ENCODE data around the gene METTL13.

The METTL13 gene

DNA sequence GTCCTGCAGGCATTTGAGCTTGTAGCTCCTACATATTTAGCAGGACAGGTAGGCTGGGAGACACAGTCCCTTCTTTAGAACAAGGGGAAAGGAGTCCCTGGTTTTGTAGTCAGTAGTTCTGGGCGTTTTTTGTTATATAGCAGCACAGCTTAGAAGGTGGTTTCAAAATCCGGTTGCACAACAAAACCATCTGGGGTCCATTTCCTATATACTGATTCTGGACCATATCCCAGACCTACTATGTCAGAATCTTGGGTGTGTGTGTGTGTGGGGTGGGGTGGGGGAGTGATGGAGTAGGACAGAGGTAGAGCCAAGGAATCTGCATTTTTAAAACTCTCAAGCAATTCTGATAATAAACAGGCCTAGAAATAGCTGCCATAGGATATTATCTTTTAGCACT lies 21.6 kb downstream of the METTL13 start:
- DNase-seq (ENCODE audit: low spot score), result no peak

DNA sequence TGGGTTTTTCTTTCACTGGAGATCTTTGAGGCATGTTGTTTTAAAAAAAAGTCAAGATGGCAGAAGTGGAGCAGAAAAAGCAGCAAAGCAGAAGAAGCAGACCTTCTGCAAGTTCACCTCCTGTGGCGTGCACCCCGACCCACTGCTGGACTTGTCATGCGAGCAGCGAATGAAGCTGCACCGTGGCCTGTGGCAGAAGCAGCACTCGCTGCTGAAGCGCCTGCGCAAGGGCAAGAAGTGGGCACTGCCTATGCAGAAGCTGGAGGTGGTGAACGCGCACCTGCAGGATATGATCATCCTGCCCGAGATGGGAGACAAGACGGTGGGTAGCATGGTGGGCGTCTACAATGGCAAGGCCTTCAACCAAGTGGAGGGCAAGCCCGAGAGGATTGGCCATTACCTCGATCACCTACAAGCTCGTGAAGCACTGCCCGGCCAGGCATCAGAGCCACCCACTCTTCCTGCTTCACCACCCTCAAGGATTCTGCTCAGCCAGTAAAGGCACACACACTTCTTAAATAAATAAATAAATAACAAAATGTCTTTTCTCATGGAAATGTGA lies 22.1 kb downstream of the METTL13 start:
- DNase-seq (ENCODE audit: low spot score), result no peak

DNA sequence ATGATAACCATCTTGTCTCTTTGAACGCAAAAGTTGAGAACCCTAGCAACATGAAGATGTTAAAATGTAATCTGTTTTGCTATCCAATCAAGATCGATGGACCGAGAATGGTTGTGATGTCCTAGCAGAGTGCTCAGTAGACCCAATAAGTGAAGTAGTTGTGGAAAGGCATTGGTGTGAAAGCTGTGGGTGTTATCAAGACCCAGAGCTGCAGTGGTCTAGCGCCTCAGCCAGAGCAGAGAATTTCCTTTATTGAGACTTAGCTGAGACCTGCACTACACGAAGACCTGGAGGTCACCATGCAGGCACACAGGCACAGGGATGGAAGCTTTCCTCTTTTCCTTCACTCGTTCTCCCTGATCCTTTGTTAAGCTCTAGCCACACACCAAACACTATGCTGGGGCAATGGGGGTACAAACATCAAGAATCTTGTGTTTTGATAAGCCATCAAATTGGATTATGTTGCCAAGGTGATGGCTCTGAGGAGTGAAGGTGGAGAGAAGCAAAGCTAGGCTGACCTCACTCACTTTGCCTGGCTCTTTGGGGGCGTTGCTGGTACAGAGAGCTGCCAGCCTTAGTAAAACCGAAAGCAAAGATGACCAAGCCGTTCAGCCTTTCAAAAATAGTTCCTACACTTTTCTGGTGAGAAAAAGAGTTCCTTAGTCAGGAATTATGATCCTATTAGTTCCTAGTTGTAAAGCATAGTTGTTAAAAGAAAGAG lies 24.1 kb downstream of the METTL13 start:
- peak; percentile 40 for DNase-seq (ENCODE audit: low spot score)

DNA sequence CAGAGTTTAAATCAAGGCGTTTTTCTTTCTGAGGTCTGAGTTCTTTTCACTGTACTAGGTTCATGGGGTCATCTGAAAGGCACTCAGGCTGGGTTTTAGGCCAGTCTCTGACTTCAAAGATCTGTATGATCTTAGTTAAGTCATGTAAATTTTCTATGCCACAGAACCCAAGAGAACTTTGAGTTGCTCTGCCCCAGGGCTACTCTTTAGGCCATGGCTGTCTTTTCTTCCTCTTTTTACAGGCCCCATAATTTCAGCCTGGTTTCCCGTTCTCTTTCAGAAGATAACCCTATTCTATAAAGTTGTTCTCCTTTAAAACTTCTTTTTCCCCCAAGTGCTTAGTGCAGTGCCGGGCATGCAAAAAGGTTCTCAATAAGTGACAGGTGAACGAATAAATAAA lies 26.1 kb downstream of the METTL13 start:
- no peak for DNase-seq (ENCODE audit: low spot score)

DNA sequence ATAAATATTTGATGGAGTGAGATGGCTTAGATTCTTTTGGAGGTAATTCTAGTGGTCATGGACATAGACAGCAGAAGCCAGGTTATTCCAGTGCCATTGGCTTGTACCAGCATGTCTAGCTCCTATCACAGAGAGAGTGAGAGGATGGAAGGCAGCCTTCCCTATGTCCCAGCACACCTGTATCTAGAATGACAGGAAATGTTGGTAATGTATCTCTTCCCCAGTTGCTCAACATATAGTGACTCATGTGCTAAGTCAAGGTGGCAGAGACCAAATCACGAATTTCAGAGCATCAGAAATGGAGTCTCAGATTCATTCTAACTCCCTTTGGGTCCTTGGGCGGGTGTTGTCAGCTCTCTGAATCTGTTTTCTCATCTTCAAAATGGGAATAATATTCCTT lies 28.4 kb downstream of the METTL13 start:
- DNase-seq (ENCODE audit: low spot score), result no peak

DNA sequence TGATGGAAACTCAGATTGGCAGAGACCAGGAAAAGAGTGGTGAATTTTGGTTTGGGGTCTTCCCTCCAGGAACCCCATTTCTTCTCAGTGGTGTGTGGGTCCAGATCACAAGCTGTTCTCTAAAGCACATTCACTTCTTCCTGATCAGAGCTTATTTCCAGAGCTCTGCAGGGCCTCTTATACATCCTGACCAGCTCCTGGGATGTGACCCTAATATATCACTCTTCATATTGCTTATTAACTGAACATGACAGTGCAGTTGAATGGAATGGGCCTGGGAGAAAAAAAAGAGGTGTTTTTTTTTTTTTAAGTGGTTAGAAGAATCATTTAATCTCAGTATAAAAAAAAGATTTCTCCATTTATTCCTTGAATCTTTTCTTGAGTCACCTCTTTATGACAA lies 30.2 kb downstream of the METTL13 start:
- DNase-seq (ENCODE audit: low spot score), result no peak

DNA sequence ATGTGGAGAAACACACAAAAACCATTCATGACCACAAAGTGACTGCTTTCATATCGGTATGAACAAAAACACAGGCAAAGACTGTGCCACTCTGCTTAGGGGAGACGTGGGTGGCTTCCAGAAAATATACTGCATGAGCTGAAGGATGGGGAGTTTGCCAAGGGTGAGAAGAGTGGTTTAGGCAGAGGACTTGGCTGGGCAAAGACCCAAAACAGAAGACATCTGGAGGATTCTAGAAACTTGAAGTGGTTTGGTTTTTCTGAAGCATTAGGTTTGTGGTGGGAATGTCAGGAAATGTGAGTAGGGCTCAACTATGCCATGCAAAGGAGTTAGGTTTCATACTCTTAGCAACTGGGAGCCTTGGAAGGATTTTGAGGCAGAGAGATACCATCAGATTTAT lies 33.2 kb downstream of the METTL13 start:
- DNase-seq (ENCODE audit: low spot score), result no peak

DNA sequence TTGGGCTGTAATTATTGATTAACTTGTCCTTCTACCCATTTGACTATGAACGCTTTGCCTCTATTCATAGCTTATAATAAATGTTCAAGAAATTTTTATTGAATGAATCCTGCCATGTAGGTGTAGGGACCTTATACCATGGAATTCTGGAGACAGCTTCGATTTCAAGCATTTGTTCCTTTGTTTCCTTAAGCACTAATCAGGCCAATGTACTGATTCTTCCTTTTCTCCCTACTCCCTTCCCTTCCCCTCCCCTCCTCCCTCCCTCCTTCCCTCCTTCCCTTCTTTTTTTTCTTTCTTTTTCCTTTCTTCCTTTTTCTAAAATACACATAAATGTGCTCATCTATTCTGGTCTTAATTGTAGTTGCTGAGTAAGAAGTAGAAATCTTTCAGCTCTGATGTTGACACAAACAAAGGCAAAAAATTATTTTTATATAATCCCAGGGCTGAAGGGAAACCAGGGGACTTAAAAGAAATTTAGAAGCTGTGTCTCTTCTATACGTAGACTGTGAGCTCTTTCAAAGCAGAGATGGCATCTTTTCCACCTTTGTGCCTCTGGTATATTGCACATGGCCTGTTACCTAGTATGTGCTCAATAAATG lies 34.9 kb downstream of the METTL13 start:
- no peak for DNase-seq (ENCODE audit: low spot score)

DNA sequence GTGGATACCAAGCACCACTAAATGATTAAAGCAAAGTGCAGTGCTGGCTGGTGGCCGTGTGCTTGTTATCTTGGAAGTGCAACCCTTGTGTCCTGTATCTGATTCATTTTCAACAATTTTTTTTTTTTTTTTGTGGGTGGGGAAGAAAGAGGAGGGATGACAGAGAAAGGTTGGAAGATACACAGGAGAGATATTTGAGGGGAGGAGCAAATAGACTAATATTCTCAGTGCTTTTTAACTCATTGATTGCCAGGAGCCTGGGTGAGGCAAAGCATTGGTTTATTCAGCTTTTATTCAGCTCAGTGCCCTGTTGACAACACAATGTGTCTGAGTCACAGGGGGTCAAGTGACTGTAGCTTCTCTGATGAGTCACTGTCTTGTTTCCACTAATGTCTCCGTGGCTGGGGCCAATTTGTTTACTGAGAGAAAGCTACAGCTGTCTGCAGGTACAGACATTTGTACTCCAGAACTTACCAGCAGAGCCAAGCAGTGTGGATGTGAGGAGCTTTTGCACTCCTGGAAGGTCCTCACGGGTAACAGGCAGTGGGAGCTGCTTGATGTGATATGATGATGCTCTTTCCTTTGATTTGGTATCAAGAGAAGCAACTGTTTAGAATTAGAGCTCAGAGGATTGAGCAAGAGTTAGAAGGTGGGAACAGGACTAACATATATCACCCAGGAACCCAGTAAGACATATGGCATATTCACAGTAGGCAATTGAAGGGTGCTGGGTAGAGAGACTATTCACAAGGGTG lies 36.2 kb downstream of the METTL13 start:
- peak; percentile 47 for DNase-seq (ENCODE audit: low spot score)

DNA sequence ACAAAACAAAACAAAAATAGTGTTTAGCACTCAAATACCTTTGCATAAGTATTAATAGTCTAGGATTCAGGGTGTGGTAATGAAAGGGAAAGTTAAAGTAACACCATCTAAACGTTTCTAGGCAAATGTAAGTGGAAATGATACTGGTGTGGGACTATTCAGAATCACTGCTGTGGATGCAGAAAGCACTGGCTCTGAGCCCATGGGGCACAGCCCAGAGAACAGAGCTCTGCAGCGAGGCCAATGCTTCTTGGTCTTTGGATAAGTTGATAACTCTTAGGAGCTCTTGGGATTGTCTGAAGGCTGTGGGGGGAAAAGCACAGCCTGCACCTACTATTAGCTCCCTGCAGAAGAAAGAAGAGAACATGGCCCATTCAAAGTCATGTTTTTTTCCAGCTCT lies 38.5 kb downstream of the METTL13 start:
- peak; percentile 58 for DNase-seq (ENCODE audit: low spot score)

DNA sequence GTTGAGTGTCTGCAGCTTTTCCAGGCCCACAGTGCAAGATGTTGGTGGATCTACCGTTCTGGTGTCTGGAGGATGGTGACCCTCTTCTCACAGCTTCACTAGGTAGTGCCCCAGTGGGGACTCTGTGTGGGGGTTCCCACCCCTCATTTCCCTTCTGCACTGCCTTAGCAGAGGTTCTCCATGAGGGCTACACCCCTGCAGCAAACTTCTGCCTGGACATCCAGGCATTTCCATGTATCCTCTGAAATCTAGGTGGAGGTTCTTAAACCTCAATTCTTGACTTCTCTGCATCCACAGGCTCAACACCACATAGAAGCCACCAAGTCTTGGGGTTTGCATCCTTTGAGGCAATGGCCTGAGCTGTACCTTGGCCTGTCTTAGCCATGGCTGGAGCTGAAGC lies 45.5 kb downstream of the METTL13 start:
- DNase-seq (ENCODE audit: low spot score), result no peak

DNA sequence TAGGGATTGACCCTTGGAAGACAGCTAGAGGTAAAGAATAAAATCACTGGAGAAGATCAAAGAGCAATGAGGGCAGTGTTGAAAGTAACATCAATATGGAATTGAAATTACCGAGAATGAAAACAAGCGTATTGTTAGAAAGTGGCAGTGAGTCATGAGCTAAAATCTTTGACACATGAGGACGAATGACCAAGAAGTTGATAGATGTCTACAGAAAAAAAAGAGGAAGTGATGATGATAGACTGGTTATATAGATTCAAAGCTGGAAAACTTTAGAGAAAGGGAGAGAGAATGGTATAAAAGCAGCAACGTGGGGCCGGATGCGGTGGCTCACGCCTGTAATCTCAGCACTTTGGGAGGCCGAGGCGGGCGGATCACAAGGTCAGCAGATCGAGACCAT lies 47.3 kb downstream of the METTL13 start:
- DNase-seq (ENCODE audit: low spot score), result no peak

DNA sequence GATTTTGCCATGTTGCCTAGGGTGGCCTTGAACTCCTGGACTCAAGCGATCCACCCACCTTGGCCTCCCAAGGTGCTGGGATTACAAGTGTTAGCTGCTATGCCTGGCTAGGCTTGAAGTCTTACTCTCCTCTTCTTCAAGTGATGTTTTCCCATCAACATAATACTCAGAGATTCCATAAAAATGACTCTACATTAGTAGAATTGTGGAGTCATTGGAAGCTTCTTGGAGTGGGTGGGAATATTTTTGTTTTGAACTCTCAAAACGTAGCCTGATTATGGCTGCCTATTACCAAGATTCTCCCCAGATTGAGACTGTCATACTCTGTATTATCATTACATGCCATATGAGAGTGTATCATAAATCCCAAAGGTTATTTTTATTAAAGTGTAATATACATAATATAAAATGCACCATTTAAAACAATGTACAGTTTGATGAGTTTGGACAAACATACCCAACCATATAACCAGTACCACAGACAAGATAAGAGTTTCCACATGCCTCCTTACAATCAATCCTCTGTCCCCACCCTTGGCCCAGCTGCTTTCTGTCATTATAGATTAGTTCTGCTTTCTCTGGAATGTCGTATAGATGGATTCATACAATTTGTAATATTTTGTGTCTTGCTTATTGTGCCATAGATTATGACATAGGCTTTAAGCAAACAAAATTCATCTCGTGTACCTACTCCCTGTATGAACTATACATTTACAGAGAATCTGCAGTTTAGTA lies 51.8 kb downstream of the METTL13 start:
- no peak for DNase-seq (ENCODE audit: low spot score)

DNA sequence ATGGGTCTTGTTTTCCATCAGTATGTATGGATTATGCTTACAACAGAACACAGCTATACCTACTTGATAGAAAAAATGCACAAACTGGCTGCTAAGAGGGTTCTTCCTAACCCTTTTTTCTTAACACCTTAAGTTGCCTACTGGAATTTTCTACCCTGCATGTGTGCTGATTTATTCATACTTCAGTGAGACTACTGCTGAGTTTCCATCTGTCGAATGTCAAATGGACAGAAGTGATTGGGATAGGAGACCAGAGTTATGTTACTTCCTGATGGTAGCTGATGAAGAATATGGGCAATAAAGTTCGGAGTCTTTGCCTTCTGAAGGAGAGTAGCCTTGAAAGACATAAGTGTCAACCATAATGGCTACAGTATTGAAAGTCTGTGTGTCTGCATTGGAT lies 53.4 kb downstream of the METTL13 start:
- DNase-seq (ENCODE audit: low spot score), result no peak

DNA sequence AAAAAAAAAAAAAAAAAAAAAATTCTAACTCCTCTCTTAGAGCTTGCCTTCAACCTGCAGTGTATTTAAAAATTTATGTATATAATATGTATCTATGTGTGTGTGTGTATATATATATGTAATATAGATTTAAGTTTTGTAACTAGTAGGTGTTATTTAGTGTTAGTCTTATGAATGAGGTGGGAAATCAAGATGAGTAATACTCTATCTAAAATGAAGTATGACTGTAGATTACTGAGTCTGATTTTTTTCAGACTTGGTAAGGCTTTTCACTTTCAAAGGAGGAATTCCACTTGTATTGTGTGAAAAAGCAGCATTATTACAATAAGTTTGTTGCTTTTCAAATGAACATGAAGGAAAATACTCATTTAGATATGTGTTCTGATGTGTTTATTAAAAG lies 54.4 kb downstream of the METTL13 start:
- DNase-seq (ENCODE audit: low spot score), result no peak

DNA sequence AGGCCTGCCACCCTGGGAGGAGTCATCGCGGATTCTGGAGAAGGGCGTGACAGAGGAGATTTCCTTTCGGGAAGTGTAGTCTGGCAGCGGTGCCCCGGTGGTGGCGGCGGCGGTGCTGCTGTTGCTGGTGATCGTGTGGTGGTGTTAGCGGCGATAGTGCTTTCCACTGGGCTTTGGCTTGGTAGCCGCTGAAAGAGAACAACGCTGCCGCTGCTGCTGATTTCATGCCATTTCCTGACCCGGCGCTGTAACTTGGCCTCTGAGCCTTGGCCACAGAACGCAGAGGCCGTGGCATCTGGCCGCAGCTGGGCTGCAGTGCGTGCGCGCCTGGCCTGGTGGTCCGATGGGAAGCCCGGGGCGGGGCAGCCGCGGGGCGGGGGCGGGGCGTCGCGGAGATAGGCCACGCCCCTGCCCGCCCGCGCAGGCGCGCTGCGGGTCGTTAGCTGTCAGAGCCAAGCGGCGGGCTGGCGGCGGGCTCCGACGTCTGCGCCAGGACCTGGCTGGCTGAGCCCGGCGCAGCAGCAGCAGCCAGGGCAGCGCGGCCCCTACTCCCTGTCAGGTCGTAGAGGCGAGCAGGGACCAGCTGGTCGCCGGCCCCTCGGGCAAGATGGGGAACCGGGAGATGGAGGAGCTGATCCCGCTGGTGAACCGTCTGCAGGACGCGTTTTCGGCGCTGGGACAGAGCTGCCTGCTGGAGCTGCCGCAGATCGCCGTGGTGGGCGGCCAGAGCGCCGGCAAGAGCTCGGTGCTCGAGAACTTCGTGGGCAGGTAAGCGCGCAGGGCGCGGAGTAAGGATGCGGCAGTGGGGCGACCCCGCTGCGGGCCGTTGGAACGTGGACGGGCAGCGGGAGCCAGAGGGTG lies 59.8 kb downstream of the METTL13 start, which contains the start of gene DNM3:
DNM3 (plus strand) TSS at position 449 of the 861 bp plus-strand sequence; CDS start at position 608, 159 bp downstream.
- DNase-seq (ENCODE audit: low spot score), result peak; percentile 93

DNA sequence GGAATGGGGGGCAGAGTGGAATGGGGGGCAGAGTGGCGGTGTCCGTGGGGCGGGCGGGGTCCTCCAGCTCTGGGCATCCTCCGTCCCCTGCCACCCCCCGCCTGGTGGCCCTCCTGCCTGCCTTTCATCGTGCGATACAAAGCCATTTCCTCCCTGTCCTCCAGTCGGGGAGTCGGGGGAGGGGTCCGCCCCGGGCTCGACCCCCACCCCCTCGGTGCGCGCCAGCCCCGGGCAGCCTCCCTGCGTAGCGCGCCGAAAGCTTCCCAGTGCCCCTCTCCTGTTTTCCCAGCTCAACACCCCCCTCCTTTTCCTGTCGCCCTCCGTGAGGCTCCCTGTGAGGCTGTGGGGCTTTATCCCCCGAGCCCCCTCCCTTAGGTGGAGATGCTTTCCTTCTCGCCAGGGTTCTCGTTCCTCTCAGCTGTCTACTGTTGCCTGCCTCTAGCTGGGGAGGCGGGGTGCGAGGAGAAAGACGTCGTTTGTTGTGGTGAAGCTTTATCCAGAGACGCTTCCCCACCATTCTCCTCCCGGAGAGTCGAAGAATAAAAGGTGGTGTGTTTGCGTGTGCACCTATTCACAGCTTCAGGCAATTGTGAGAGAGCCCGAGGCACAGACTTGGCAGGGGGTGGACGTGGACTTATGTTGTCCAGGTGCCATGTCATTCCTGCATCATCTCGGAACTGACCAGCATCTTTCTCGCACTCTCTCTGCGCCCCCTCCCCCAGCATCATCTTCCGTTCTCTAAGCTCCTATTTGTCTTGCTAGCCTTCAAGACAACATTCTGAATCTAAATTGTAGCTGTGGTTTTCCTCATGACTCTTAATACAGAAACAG lies 60.7 kb downstream of the METTL13 start:
- DNase-seq (ENCODE audit: low spot score), result peak; percentile 73

DNA sequence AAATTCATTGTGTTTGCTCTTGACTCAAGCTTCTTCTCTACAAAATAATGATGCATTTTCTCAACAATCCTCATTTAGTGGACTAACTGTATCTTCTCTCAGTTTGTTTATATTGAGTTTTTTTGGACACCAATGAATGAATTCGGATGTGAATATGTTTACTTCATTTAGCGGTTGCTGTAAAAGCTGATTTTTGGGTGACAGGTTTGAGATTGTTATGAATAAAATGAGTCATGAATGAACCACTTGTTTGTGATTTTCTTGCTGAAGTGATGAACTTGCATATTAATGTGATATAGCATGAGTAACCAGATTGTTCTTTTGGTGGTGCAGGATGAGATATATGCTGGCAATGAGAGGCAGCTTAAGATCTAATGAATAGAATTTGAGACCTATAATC lies 62.9 kb downstream of the METTL13 start:
- DNase-seq (ENCODE audit: low spot score), result peak; percentile 12

DNA sequence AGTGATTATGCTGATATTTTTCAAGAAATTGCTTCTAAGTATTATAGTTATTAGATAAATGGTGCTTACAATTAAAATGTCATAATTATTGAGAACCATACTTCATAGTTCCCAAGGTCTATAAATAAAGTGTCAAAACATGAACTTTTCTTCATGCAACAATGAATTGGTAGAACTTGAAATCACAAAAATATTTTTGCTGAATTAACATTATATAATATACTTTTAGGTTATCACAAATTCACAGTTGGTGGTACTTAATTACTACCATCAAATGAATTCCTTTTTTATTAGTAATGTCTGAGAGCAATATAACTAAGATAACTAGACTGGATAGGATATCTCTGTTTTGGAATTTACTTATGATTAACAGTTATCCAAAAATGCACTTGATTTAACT lies 64.5 kb downstream of the METTL13 start:
- no peak for DNase-seq (ENCODE audit: low spot score)

All from Ammon's horn (tissue), 1 donor.